ENCODE data around the gene C2CD3.

The C2CD3 gene

GRCh38 chr11:73982595-73982989, 188.2 kb downstream of the C2CD3 start, which contains the start of gene UCP2:
TSS of gene UCP2 (minus strand) at chr11:73982843. CDS start at chr11:73978378, 4,465 bp downstream.
- DNase-seq (ENCODE audit: low read depth), result peak; percentile 87

GRCh38 chr11:73981051-73981805, 189.6 kb downstream of the C2CD3 start:
- DNase-seq (ENCODE audit: low read depth), result no peak

- peak; percentile 52 for DNase-seq (ENCODE audit: low read depth)
Measured at GRCh38 chr11:73980001-73980961, 190.5 kb downstream of the C2CD3 start.

GRCh38 chr11:73978576-73979086, 192.2 kb downstream of the C2CD3 start:
- DNase-seq (ENCODE audit: low read depth), result peak; percentile 50

GRCh38 chr11:73977856-73978519, 192.8 kb downstream of the C2CD3 start:
- no peak for DNase-seq (ENCODE audit: low read depth)

- DNase-seq (ENCODE audit: low read depth), result no peak
Measured at GRCh38 chr11:73976451-73977151, 194.2 kb downstream of the C2CD3 start.

- DNase-seq (ENCODE audit: low read depth), result no peak
Measured at GRCh38 chr11:73975479-73975757, 195.4 kb downstream of the C2CD3 start.

GRCh38 chr11:73974604-73975478, 196.0 kb downstream of the C2CD3 start:
- no peak for DNase-seq (ENCODE audit: low read depth)

- no peak for DNase-seq (ENCODE audit: low read depth)
Measured at GRCh38 chr11:73972620-73973449, 198.0 kb downstream of the C2CD3 start.

- DNase-seq (ENCODE audit: low read depth), result no peak
Measured at GRCh38 chr11:73972187-73972586, 198.6 kb downstream of the C2CD3 start.

GRCh38 chr11:73971175-73971719, 199.6 kb downstream of the C2CD3 start:
- no peak for DNase-seq (ENCODE audit: low read depth)

GRCh38 chr11:73969991-73970800, 200.6 kb downstream of the C2CD3 start:
- no peak for DNase-seq (ENCODE audit: low read depth)

GRCh38 chr11:73969091-73969490, 201.7 kb downstream of the C2CD3 start:
- DNase-seq (ENCODE audit: low read depth), result no peak

- DNase-seq (ENCODE audit: low read depth), result no peak
Measured at GRCh38 chr11:73968356-73968966, 202.3 kb downstream of the C2CD3 start.

GRCh38 chr11:73965764-73966121, 205.1 kb downstream of the C2CD3 start:
- DNase-seq (ENCODE audit: low read depth), result no peak

- DNase-seq (ENCODE audit: low read depth), result peak; percentile 54
Measured at GRCh38 chr11:73965076-73965763, 205.6 kb downstream of the C2CD3 start.

GRCh38 chr11:73963861-73964260, 206.9 kb downstream of the C2CD3 start:
- DNase-seq (ENCODE audit: low read depth), result no peak

Measured in EH (cell line).